ENCODE results near the gene BBS12. TPM values are rescaled to one million over a fixed set of nuclear protein-coding genes. Genes with fewer than 3 reads are reported as not detected.

BBS12 gene
- total and polyA plus RNA-seq, 2 donors (not counting 1 experiment from before 2014, with no cell fraction given) = 0.25 to 3.4 TPM

GRCh38 chr4:122731676-122732075 lies 828 bp upstream of the BBS12 start:
- Mint-ChIP-seq H3K4me1 (peaks cover 15% of the 10 kb centered on the region), H3K4me3 (no peak overlapping the region), H3K27ac (peak overlapping the region; percentile 13), H3K9me3 (ENCODE audit: insufficient read depth) (no peaks in the 10 kb centered on the region), H3K27me3 (no peaks in the 10 kb centered on the region)
- Histone ChIP-seq H4K20me1 (ENCODE audit: control insufficient read depth, insufficient read depth, low read length, poor library complexity, severe bottlenecking) (no peaks in the 10 kb centered on the region), H3K27ac (ENCODE audit: low read length in 2 of 2) (peak overlapping the region; percentile 50 to 92), H3K4me1 (ENCODE audit: control insufficient read depth in 2 of 2, insufficient read depth in 2 of 2, low read length in 2 of 2) (peaks cover 13 to 17% of the 10 kb centered on the region in 2 donors), H3K9me3 (ENCODE audit: control extremely low read depth in 1 of 3, control insufficient read depth in 2 of 3, insufficient read depth in 1 of 3, low read length in 2 of 3) (no peaks in the 10 kb centered on the region), H3K79me2 (ENCODE audit: control insufficient read depth, insufficient read depth, low read length) (no peaks in the 10 kb centered on the region), H3K9ac (ENCODE audit: low read length) (peak overlapping the region; percentile 44), H3K4me2 (replicated peaks; ENCODE audit: low read depth, low read length, poor library complexity, severe bottlenecking) (peak overlapping the region; percentile 77), H3K27me3 (replicated peaks in 1 of 4; ENCODE audit: control extremely low read depth in 1 of 4, control insufficient read depth in 3 of 4, insufficient read depth in 4 of 4, low read length in 3 of 4) (no peaks in the 10 kb centered on the region), H2AFZ (ENCODE audit: insufficient read depth, low read depth, low read length, poor library complexity, severe bottlenecking) (peak overlapping the region; percentile 82), H3K36me3 (replicated peaks in 1 of 2; ENCODE audit: control extremely low read depth in 1 of 2, control insufficient read depth in 1 of 2, extremely low read depth in 1 of 2, insufficient read depth in 2 of 2, low read length in 1 of 2) (no peaks in the 10 kb centered on the region), H3K4me3 (ENCODE audit: control extremely low read depth in 1 of 5, extremely low read depth in 1 of 5, insufficient read depth in 1 of 5, low read depth in 2 of 5, low read length in 4 of 5) (peak overlapping the region in 1 of 5 experiments; percentile 13)
- ATAC-seq (ENCODE audit: low read depth) = no peak
- POLR2A ChIA-PET = interaction anchor here (0.8 kb wide), 1 partner anchor 12 kb away, joined by 3 read pairs; no protein-coding TSS in a partner anchor
- no CpG with 5 or more reads among the region's 2 CpGs for WGBS (ENCODE audit: insufficient coverage)
- DNase-seq = no peak
- intact Hi-C loops (cut with micrococcal nuclease) = loop anchor here (1.0 to 5.0 kb wide), 8 partner anchors 15 to 929 kb away; partner anchors contain the start of genes BBS7, BLTP1, EXOSC9 and FGF2
- TF ChIP-seq EZH2 (IDR thresholded peaks at IDR 0.05; ENCODE audit: borderline replicate concordance, insufficient read depth, low read depth, low read length, poor library complexity, severe bottlenecking) (no peak), CTCF (IDR thresholded peaks at IDR 0.05) (no peak)
- CTCF ChIA-PET = interaction anchor here (0.6 to 2.8 kb wide), 10 partner anchors 9 to 199 kb away, joined by 3 to 21 read pairs (median 6); partner anchors contain the start of gene NUDT6

GRCh38 chr4:122733787-122734120 lies 1.2 kb downstream of the BBS12 start:
- ATAC-seq (ENCODE audit: low read depth) = no peak
- Histone ChIP-seq H3K36me3 (replicated peaks in 1 of 2; ENCODE audit: control extremely low read depth in 1 of 2, control insufficient read depth in 1 of 2, extremely low read depth in 1 of 2, insufficient read depth in 2 of 2, low read length in 1 of 2) (no peaks in the 10 kb centered on the region), H3K27me3 (replicated peaks in 1 of 4; ENCODE audit: control extremely low read depth in 1 of 4, control insufficient read depth in 3 of 4, insufficient read depth in 4 of 4, low read length in 3 of 4) (no peaks in the 10 kb centered on the region), H3K4me1 (ENCODE audit: control insufficient read depth in 2 of 2, insufficient read depth in 2 of 2, low read length in 2 of 2) (peaks cover 13 to 17% of the 10 kb centered on the region in 2 donors), H3K27ac (ENCODE audit: low read length in 2 of 2) (no peak overlapping the region), H3K4me2 (replicated peaks; ENCODE audit: low read depth, low read length, poor library complexity, severe bottlenecking) (peak overlapping the region; percentile 77), H4K20me1 (ENCODE audit: control insufficient read depth, insufficient read depth, low read length, poor library complexity, severe bottlenecking) (no peaks in the 10 kb centered on the region), H2AFZ (ENCODE audit: insufficient read depth, low read depth, low read length, poor library complexity, severe bottlenecking) (peak overlapping the region; percentile 82), H3K79me2 (ENCODE audit: control insufficient read depth, insufficient read depth, low read length) (no peaks in the 10 kb centered on the region), H3K9ac (ENCODE audit: low read length) (no peak overlapping the region), H3K9me3 (ENCODE audit: control extremely low read depth in 1 of 3, control insufficient read depth in 2 of 3, insufficient read depth in 1 of 3, low read length in 2 of 3) (no peaks in the 10 kb centered on the region), H3K4me3 (ENCODE audit: control extremely low read depth in 1 of 5, extremely low read depth in 1 of 5, insufficient read depth in 1 of 5, low read depth in 2 of 5, low read length in 4 of 5) (no peak overlapping the region)
- Mint-ChIP-seq H3K27me3 (no peaks in the 10 kb centered on the region), H3K9me3 (ENCODE audit: insufficient read depth) (no peaks in the 10 kb centered on the region), H3K27ac (no peak overlapping the region), H3K4me3 (peak overlapping the region; percentile 32), H3K4me1 (peaks cover 15% of the 10 kb centered on the region)
- intact Hi-C loops (cut with micrococcal nuclease) = loop anchor here (2.0 to 5.0 kb wide), 4 partner anchors 17 to 931 kb away; partner anchors contain the start of genes EXOSC9, FGF2 and SPRY1
- ChIA-PET CTCF (interaction anchor here (2.2 to 2.7 kb wide), 2 partner anchors 17 to 24 kb away, joined by 10 to 21 read pairs; no protein-coding TSS in a partner anchor), POLR2A (no interaction called here)
- TF ChIP-seq CTCF (IDR thresholded peaks at IDR 0.05) (no peak), EZH2 (IDR thresholded peaks at IDR 0.05; ENCODE audit: borderline replicate concordance, insufficient read depth, low read depth, low read length, poor library complexity, severe bottlenecking) (no peak)
- WGBS (ENCODE audit: insufficient coverage) = no CpG with 5 or more reads among the region's 1 CpG
- no peak for DNase-seq

Data from B cell (primary cell).